Mesodermal cell (in vitro differentiated cells): ENCODE results near the gene TAF12. TPM values are rescaled to one million over a fixed set of nuclear protein-coding genes. Genes with fewer than 3 reads are reported as not detected.
"Not testable (repeated sequence)": the region's sequence is repeated elsewhere in the genome, so short reads cannot be mapped to it uniquely, and the experiment has no call there.

Experiments
- H3K27ac ChIP-seq: 2 replicates; pipeline ENCODE4 v1.7.0; 2013; ENCODE audit warnings: mild to moderate bottlenecking, low read depth, low read length, moderate library complexity; ENCODE audit not compliant: severe bottlenecking
- H3K36me3 ChIP-seq: 2 replicates; pipeline ENCODE4 v1.7.1; 2013; ENCODE audit warnings: mild to moderate bottlenecking, low read length, moderate library complexity; ENCODE audit not compliant: control insufficient read depth, insufficient read depth
- H3K4me1 ChIP-seq: one replicate; pipeline ENCODE4 v1.7.1; 2013; ENCODE audit warnings: mild to moderate bottlenecking, low read length; ENCODE audit not compliant: insufficient read depth, control insufficient read depth, poor library complexity, severe bottlenecking
- H3K4me3 ChIP-seq: 2 replicates; pipeline ENCODE4 v1.7.0; 2013; ENCODE audit warnings: low read length, control low read depth, mild to moderate bottlenecking; ENCODE audit not compliant: insufficient read depth, poor library complexity, severe bottlenecking; ENCODE audit errors: extremely low read depth
- H3K9me3 ChIP-seq: 2 replicates; pipeline ENCODE4 v1.7.1; 2013; ENCODE audit warnings: mild to moderate bottlenecking, low read length, moderate library complexity; ENCODE audit not compliant: control insufficient read depth
- WGBS, 2 experiments: methylation state at CpG; one replicate each; pipeline ENCODE4 v1.1.5; 2013; ENCODE audit warnings: missing lambda C conversion rate in 2 of 2; ENCODE audit not compliant: insufficient coverage in 2 of 2; 5-methylcytosine and 5-hydroxymethylcytosine counted together
- polyA plus RNA-seq, 2 experiments: library from polyadenylated mRNA; stranded (reverse); fragments of 50-300 nt; gene quantifications; one replicate each; pipeline ENCODE4 v1.2.3, GENCODE V29; 2013

TAF12 gene
- polyA plus RNA-seq (2013, experiment 1 of 2): 28.2 TPM
- polyA plus RNA-seq (2013, experiment 2 of 2): 32.0 TPM

- Histone ChIP-seq H3K9me3 (no peaks in the 10 kb centered on the region), H3K4me3 (peak within 1 kb of the TSS; percentile 90), H3K36me3 (no peaks in the 10 kb centered on the region), H3K27ac (peak within 1 kb of the TSS; percentile 81), H3K4me1 (peaks cover 9% of the 10 kb centered on the region)
- WGBS, 2 experiments: 17% methylated on average over 23 of the region's 49 CpGs
These were observed at the start of gene TAF12 for GRCh38 chr1:28642847-28643635. Gene TAF12, minus strand, starts transcription at chr1:28643067. Its CDS starts 20,986 bp downstream, at chr1:28622081.

- peaks cover 63% of the 10 kb centered on the region for H3K36me3 ChIP-seq
- no CpG with 5 or more reads among the region's 1 CpG for WGBS, 2 experiments
- not testable (repeated sequence) for H3K27ac ChIP-seq, H3K4me1 ChIP-seq, H3K4me3 ChIP-seq, H3K9me3 ChIP-seq
These were observed 48.8 kb upstream of the TAF12 start for GRCh38 chr1:28691627-28692026.

- no peak overlapping the region for H3K27ac ChIP-seq
- H3K4me1 ChIP-seq: no peaks in the 10 kb centered on the region
- H3K36me3 ChIP-seq: peaks cover 71% of the 10 kb centered on the region
- H3K4me3 ChIP-seq: no peak overlapping the region
- WGBS, 2 experiments: 82 to 89% methylated on average over 2 to 3 of the region's 4 CpGs
- H3K9me3 ChIP-seq: no peaks in the 10 kb centered on the region
These were observed 42.1 kb upstream of the TAF12 start for GRCh38 chr1:28684937-28685336.

GRCh38 chr1:28682840-28683239 lies 40.0 kb upstream of the TAF12 start:
- Histone ChIP-seq H3K36me3 (peaks cover 65% of the 10 kb centered on the region), H3K27ac (no peak overlapping the region), H3K4me3 (no peak overlapping the region), H3K9me3 (no peaks in the 10 kb centered on the region), H3K4me1 (no peaks in the 10 kb centered on the region)
- 93 to 94% methylated on average over 6 of the region's 6 CpGs for WGBS, 2 experiments

- no peaks in the 10 kb centered on the region for H3K9me3 ChIP-seq
- 88 to 89% methylated on average over 3 of the region's 4 CpGs for WGBS, 2 experiments
- no peak overlapping the region for H3K27ac ChIP-seq
These were observed 37.3 kb upstream of the TAF12 start for GRCh38 chr1:28680151-28680550.

GRCh38 chr1:28675924-28676257 lies 33.0 kb upstream of the TAF12 start:
- H3K9me3 ChIP-seq: no peaks in the 10 kb centered on the region
- no peaks in the 10 kb centered on the region for H3K4me1 ChIP-seq
- no peak overlapping the region for H3K27ac ChIP-seq
- no peak overlapping the region for H3K4me3 ChIP-seq
- H3K36me3 ChIP-seq: peaks cover 9% of the 10 kb centered on the region

More at GRCh38 chr1:28680151-28680550, 37.3 kb upstream of the TAF12 start:
- no peaks in the 10 kb centered on the region for H3K4me1 ChIP-seq
- H3K4me3 ChIP-seq: no peak overlapping the region
- peaks cover 40% of the 10 kb centered on the region for H3K36me3 ChIP-seq

GRCh38 chr1:28672971-28673370 lies 30.1 kb upstream of the TAF12 start:
- not testable (repeated sequence) for H3K9me3 ChIP-seq, H3K4me1 ChIP-seq, H3K4me3 ChIP-seq, H3K27ac ChIP-seq, H3K36me3 ChIP-seq
- WGBS, 2 experiments: 97 to 99% methylated on average over 14 to 15 of the region's 15 CpGs

GRCh38 chr1:28671254-28671780 lies 28.4 kb upstream of the TAF12 start:
- WGBS, 2 experiments: 92 to 99% methylated on average over 14 of the region's 20 CpGs

GRCh38 chr1:28668956-28669723 lies 26.3 kb upstream of the TAF12 start:
- Histone ChIP-seq H3K9me3 (no peaks in the 10 kb centered on the region), H3K4me1 (peaks cover 4% of the 10 kb centered on the region), H3K4me3 (peak overlapping the region; percentile 80), H3K36me3 (peaks cover 5% of the 10 kb centered on the region), H3K27ac (peak overlapping the region; percentile 94)
- 4 to 8% methylated on average over 17 to 38 of the region's 63 CpGs for WGBS, 2 experiments

More at GRCh38 chr1:28671254-28671780, 28.4 kb upstream of the TAF12 start:
- Histone ChIP-seq H3K27ac (no peak overlapping the region), H3K36me3 (peaks cover 5% of the 10 kb centered on the region), H3K4me1 (no peaks in the 10 kb centered on the region), H3K4me3 (no peak overlapping the region), H3K9me3 (no peaks in the 10 kb centered on the region)

- Histone ChIP-seq H3K4me3 (peak within 1 kb of the TSS; percentile 80), H3K4me1 (peaks cover 4% of the 10 kb centered on the region)
- 5 to 11% methylated on average over 8 to 17 of the region's 57 CpGs for WGBS, 2 experiments
These were observed 25.5 kb upstream of the TAF12 start, which contains the start of gene GMEB1 for GRCh38 chr1:28668191-28668955. Gene GMEB1, plus strand, starts transcription at chr1:28668784. Its CDS starts 14,829 bp downstream, at chr1:28683613.

More at GRCh38 chr1:28668191-28668955, 25.5 kb upstream of the TAF12 start, which contains the start of gene GMEB1:
- peaks cover 2% of the 10 kb centered on the region for H3K36me3 ChIP-seq
- peak within 1 kb of the TSS; percentile 94 for H3K27ac ChIP-seq
- H3K9me3 ChIP-seq: no peaks in the 10 kb centered on the region
